Skeletal muscle tissue (tissue), 4 donors: ENCODE results near the gene RETREG1. TPM values are rescaled to one million over a fixed set of nuclear protein-coding genes. Genes with fewer than 3 reads are reported as not detected.

Source experiments
- H3K27ac ChIP-seq: one replicate; pipeline ENCODE4 v1.7.0; 2013; ENCODE audit warnings: mild to moderate bottlenecking, low read depth, low read length, inconsistent platforms
- H3K27me3 ChIP-seq, 3 donors: one replicate each; pipeline ENCODE4 v1.7.0; 2013; ENCODE audit warnings: low read length in 3 of 3; ENCODE audit not compliant: control insufficient read depth in 3 of 3, insufficient read depth in 3 of 3
- H3K36me3 ChIP-seq, 3 donors: one replicate each; pipeline ENCODE4 v1.7.0; 2013; ENCODE audit warnings: low read length in 3 of 3; ENCODE audit not compliant: control insufficient read depth in 3 of 3, insufficient read depth in 3 of 3
- H3K4me1 ChIP-seq, 3 donors: one replicate each; pipeline ENCODE4 v1.7.0; 2013; ENCODE audit warnings: low read length in 3 of 3, mild to moderate bottlenecking in 3 of 3; ENCODE audit not compliant: control insufficient read depth in 3 of 3, insufficient read depth in 3 of 3
- H3K4me3 ChIP-seq, 3 donors: one replicate each; pipeline ENCODE4 v1.7.0; 2013; ENCODE audit warnings: low read length in 3 of 3
- H3K9ac ChIP-seq, 3 donors: one replicate each; pipeline ENCODE4 v1.7.0; 2013; ENCODE audit warnings: low read length in 3 of 3, mild to moderate bottlenecking in 3 of 3, moderate library complexity in 2 of 3, low read depth in 1 of 3
- H3K9me3 ChIP-seq, 3 donors: one replicate each; pipeline ENCODE4 v1.7.0; 2013; ENCODE audit warnings: low read length in 3 of 3; ENCODE audit not compliant: control insufficient read depth in 3 of 3
- total RNA-seq: library from RNA; depleted of rRNA; stranded (reverse); fragments of >200 nt; gene quantifications from one replicate; pipeline ENCODE4 v1.2.3, GENCODE V29; 2014
- donor health status: Osteomylitis.

RETREG1 gene, protein sequence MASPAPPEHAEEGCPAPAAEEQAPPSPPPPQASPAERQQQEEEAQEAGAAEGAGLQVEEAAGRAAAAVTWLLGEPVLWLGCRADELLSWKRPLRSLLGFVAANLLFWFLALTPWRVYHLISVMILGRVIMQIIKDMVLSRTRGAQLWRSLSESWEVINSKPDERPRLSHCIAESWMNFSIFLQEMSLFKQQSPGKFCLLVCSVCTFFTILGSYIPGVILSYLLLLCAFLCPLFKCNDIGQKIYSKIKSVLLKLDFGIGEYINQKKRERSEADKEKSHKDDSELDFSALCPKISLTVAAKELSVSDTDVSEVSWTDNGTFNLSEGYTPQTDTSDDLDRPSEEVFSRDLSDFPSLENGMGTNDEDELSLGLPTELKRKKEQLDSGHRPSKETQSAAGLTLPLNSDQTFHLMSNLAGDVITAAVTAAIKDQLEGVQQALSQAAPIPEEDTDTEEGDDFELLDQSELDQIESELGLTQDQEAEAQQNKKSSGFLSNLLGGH
- total RNA-seq: 61.1 TPM

DNA sequence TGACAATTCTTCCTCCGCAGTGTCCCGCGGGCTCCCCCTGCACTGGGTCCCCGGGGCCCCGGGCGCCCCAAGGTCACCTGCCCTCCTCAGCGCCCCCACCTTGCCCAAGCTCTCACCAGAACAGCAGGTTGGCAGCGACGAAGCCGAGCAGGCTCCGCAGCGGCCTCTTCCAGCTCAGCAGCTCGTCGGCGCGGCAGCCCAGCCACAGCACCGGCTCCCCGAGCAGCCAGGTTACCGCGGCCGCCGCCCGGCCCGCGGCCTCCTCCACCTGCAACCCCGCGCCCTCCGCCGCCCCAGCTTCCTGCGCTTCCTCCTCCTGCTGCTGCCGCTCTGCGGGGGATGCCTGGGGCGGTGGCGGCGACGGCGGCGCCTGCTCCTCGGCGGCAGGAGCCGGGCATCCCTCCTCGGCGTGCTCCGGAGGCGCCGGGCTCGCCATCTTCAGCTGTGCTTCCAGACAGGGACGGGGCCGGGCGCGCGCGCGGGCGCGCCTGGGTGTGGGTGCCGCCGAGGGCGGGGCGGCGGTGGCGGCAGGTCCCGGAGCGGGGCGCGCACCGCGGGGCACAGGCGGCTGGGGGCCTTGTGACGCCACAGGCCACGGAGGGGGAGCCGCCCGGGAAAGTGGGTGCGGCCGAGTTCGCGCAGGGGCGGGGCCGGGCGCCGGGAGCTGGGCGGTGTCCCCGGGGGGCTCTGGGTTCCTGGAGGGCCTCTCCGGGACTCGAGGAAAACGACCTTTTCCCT is at the start of gene RETREG1:
TSS of gene RETREG1 (minus strand) at position 462 of the 738 bp plus-strand sequence. CDS start at position 436, 26 bp downstream.
- Histone ChIP-seq H3K9me3 (no peaks in the 10 kb centered on the region), H3K4me1 (peaks cover 8 to 11% (median 11%) of the 10 kb centered on the region in 3 donors), H3K4me3 (peak within 1 kb of the TSS; percentile 70 to 74 (median 70)), H3K27me3 (peaks cover 0 to 7% (median 5%) of the 10 kb centered on the region in 3 donors), H3K27ac (no peak within 1 kb of the TSS), H3K36me3 (no peaks in the 10 kb centered on the region), H3K9ac (peak within 1 kb of the TSS; percentile 59 to 72 (median 69))

DNA sequence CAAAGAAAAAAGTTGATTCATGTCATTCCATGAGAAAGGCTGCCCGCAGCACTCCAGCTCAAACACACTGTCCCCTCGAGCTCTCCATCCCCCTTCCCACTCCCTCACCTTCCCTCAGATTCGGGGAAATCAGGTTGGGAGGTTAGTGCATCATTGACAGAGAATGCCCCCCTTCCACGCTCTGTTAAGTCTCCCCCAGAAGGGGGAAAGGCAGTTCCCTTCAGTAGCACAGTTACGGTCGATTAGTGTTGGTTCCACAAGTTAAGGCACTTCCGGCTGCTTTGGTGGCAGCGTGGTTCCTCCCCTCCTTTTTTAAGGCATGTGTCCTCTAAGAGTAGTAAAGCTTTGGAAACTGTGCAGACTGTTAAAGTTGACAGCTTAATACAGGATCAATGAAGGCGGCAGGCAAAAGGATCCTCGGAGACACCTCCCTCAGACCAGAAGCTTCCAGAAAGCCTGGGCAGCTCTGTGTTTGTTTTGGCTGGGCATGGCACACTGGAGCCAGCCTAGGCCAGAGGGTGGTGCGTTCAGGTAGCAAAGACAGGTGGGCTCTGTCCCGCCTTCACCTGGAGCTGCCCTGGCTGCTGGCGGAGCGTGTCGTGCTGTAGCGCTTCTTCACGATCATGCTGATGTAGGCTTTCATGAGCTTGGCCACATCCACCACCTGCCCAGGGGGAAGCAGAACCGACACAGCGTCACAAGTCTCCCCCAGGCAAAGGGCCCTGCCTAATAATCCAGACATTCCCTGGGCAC is 49.5 kb upstream of the RETREG1 start:
- Histone ChIP-seq H3K4me1 (peaks cover 7 to 9% (median 7%) of the 10 kb centered on the region in 3 donors), H3K27ac (no peak overlapping the region), H3K27me3 (no peaks in the 10 kb centered on the region), H3K36me3 (peaks cover 2 to 8% (median 3%) of the 10 kb centered on the region in 3 donors), H3K9ac (peak overlapping the region in 1 of 3 donors; percentile 50), H3K4me3 (no peak overlapping the region), H3K9me3 (no peaks in the 10 kb centered on the region)

DNA sequence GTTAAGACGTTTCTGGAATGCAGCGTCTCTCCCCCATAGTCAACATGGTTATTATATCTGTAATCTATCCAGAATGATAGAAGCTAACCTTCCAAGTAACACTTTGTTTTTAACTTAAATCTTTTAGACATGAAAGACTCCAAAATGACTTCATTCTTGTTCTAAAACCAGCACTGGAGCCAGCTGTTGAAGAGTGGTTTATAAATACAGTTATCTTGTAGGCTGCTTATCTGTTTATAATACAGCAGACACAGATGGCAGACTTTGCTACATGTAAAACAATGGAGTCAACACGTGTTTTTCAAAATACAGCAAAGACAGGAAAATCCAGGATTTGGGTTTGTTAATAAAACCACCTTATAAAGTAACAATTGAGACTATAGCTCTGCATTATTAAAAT is 48.8 kb upstream of the RETREG1 start:
- no peak overlapping the region for H3K27ac ChIP-seq
- no peak overlapping the region for H3K9ac ChIP-seq
- peaks cover 0 to 5% (median 2%) of the 10 kb centered on the region in 3 donors for H3K36me3 ChIP-seq
- no peaks in the 10 kb centered on the region for H3K27me3 ChIP-seq
- H3K4me1 ChIP-seq: peaks cover 7 to 9% (median 7%) of the 10 kb centered on the region in 3 donors
- H3K4me3 ChIP-seq: no peak overlapping the region
- H3K9me3 ChIP-seq: no peaks in the 10 kb centered on the region

GRCh38 chr5:16664368-16664767 is 47.6 kb upstream of the RETREG1 start:
- no peaks in the 10 kb centered on the region for H3K27me3 ChIP-seq
- peaks cover 0 to 4% (median 2%) of the 10 kb centered on the region in 3 donors for H3K36me3 ChIP-seq
- H3K4me1 ChIP-seq: peaks cover 7 to 9% (median 7%) of the 10 kb centered on the region in 3 donors
- H3K4me3 ChIP-seq: no peak overlapping the region
- no peak overlapping the region for H3K27ac ChIP-seq
- no peak overlapping the region for H3K9ac ChIP-seq
- H3K9me3 ChIP-seq: no peaks in the 10 kb centered on the region

DNA sequence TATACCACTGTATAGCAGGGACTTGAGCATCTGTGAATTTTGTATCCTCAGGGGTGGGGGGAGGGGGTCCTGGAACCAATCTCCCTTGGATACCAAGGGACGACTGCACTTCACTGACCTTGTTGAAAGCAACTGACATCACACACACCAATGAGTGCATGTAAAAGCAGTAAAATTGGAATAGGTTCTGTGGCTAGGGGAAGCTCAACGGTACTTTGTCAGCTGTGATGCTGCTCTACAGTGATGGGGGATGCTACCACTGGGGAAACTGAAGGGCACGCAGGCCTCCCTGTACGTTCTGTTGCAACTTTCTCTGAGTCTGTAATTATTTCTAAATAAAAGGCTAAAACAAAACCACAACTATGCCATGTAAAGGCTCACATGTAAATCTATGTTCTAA is 47.0 kb upstream of the RETREG1 start:
- Histone ChIP-seq H3K36me3 (peaks cover 0 to 4% (median 2%) of the 10 kb centered on the region in 3 donors), H3K4me3 (no peak overlapping the region), H3K27ac (no peak overlapping the region), H3K4me1 (peaks cover 7 to 9% (median 7%) of the 10 kb centered on the region in 3 donors), H3K9ac (no peak overlapping the region), H3K27me3 (no peaks in the 10 kb centered on the region), H3K9me3 (no peaks in the 10 kb centered on the region)

DNA sequence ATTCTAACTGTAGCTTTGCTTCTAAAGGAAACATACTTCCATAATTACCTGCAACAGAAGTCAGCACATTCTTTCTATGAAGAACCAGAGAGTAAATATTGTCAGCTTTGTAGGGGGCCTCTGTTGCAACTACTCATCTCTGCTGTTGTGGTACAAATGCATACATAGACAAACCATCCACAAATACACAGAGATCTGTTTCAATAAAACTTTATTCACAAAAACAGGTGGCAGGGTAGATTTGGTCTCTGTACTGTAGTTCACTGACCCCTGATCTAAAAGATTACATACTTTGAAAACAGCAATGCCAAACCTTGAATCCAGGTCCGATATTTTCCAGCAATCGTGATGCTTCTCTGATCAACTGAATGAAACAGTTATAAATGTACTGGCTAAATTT is 44.9 kb upstream of the RETREG1 start:
- H3K27me3 ChIP-seq: no peaks in the 10 kb centered on the region
- no peak overlapping the region for H3K9ac ChIP-seq

DNA sequence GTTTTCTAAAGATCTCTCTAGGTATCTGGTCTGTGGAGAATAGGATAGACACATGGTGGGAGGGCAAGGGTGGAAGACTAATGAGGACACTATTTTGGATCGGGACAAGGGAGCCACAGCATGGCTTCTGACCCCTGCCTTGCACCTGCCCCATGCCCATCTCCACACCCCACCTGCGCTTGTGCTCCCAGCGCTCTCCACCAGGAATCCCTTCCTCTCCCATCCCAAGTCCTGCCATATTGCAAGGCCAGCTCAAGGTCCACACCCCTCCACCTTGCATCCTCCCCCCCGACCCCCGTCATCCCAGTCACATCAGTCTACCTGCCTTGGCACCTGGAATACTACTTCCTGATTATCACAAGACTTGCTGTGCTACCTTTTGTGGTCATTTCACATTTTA is 44.2 kb upstream of the RETREG1 start:
- no peaks in the 10 kb centered on the region for H3K36me3 ChIP-seq
- H3K4me1 ChIP-seq: peaks cover 0 to 6% (median 0%) of the 10 kb centered on the region in 3 donors
- no peak overlapping the region for H3K4me3 ChIP-seq
- no peak overlapping the region for H3K9ac ChIP-seq
- no peaks in the 10 kb centered on the region for H3K27me3 ChIP-seq
- no peaks in the 10 kb centered on the region for H3K9me3 ChIP-seq
- no peak overlapping the region for H3K27ac ChIP-seq

More for the DNA sequence above, 44.9 kb upstream of the RETREG1 start:
- Histone ChIP-seq H3K4me3 (no peak overlapping the region), H3K36me3 (no peaks in the 10 kb centered on the region), H3K4me1 (peaks cover 2 to 5% (median 3%) of the 10 kb centered on the region in 3 donors), H3K9me3 (no peaks in the 10 kb centered on the region), H3K27ac (no peak overlapping the region)

- Histone ChIP-seq H3K4me3 (no peak overlapping the region), H3K27me3 (peaks cover 0 to 3% (median 0%) of the 10 kb centered on the region in 3 donors), H3K27ac (no peak overlapping the region), H3K36me3 (no peaks in the 10 kb centered on the region), H3K9ac (no peak overlapping the region), H3K9me3 (no peaks in the 10 kb centered on the region), H3K4me1 (peaks cover 0 to 6% (median 0%) of the 10 kb centered on the region in 3 donors)
These were observed 42.7 kb upstream of the RETREG1 start for GRCh38 chr5:16659536-16659935.

GRCh38 chr5:16656561-16657191 is 39.9 kb upstream of the RETREG1 start:
- no peak overlapping the region for H3K4me3 ChIP-seq
- H3K27me3 ChIP-seq: peaks cover 0 to 3% (median 0%) of the 10 kb centered on the region in 3 donors
- H3K9me3 ChIP-seq: no peaks in the 10 kb centered on the region
- no peaks in the 10 kb centered on the region for H3K36me3 ChIP-seq
- H3K4me1 ChIP-seq: peaks cover 0 to 6% (median 0%) of the 10 kb centered on the region in 3 donors
- H3K9ac ChIP-seq: no peak overlapping the region
- peak overlapping the region; percentile 36 for H3K27ac ChIP-seq
